Kidney epithelial cell (primary cell): Measurements from ENCODE around the gene ACP3. TPM values are rescaled to one million over a fixed set of nuclear protein-coding genes. Genes with fewer than 3 reads are reported as not detected.
"Not testable (repeated sequence)": the region's sequence is repeated elsewhere in the genome, so short reads cannot be mapped to it uniquely, and the experiment has no call there.

Source experiments
- DNase-seq: peaks from one replicate; pipeline ENCODE4 v3.0.0-alpha.2; 2010; ENCODE audit warnings: low read depth
- H3K27me3 ChIP-seq: 2 replicates; pipeline ENCODE4 v1.6.0; 2011; ENCODE audit warnings: low read length; ENCODE audit not compliant: control insufficient read depth, insufficient read depth
- H3K36me3 ChIP-seq: 2 replicates; pipeline ENCODE4 v1.5.1; 2011; ENCODE audit warnings: low read length; ENCODE audit not compliant: control insufficient read depth, insufficient read depth
- H3K4me3 ChIP-seq: 2 replicates; pipeline ENCODE4 v1.5.1; 2011; ENCODE audit warnings: low read depth, mild to moderate bottlenecking, control low read depth, low read length
- total RNA-seq: library from RNA; depleted of rRNA; stranded (reverse); fragments of >200 nt; gene quantifications from 2 replicates; pipeline ENCODE4 v1.2.3, GENCODE V29; 2015
- TF ChIP-seq, protein P1 (sequence below): IDR thresholded peaks from 2 replicates; pipeline ENCODE4 v1.5.1; 2011; ENCODE audit warnings: mild to moderate bottlenecking, moderate library complexity, low read length, control low read depth, inconsistent platforms; ENCODE audit not compliant: insufficient read depth, poor library complexity, severe bottlenecking

ACP3 gene
- total RNA-seq, 1 donor from 2014 or later, result 0.46 TPM

GRCh38 chr3:132382688-132383194 is 65.5 kb downstream of the ACP3 start:
- Histone ChIP-seq H3K4me3 (no peak overlapping the region), H3K27me3 (no peaks in the 10 kb centered on the region), H3K36me3 (no peaks in the 10 kb centered on the region)
- TF ChIP-seq, protein P1, sequence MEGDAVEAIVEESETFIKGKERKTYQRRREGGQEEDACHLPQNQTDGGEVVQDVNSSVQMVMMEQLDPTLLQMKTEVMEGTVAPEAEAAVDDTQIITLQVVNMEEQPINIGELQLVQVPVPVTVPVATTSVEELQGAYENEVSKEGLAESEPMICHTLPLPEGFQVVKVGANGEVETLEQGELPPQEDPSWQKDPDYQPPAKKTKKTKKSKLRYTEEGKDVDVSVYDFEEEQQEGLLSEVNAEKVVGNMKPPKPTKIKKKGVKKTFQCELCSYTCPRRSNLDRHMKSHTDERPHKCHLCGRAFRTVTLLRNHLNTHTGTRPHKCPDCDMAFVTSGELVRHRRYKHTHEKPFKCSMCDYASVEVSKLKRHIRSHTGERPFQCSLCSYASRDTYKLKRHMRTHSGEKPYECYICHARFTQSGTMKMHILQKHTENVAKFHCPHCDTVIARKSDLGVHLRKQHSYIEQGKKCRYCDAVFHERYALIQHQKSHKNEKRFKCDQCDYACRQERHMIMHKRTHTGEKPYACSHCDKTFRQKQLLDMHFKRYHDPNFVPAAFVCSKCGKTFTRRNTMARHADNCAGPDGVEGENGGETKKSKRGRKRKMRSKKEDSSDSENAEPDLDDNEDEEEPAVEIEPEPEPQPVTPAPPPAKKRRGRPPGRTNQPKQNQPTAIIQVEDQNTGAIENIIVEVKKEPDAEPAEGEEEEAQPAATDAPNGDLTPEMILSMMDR, result no peak
- no peak for DNase-seq

DNA sequence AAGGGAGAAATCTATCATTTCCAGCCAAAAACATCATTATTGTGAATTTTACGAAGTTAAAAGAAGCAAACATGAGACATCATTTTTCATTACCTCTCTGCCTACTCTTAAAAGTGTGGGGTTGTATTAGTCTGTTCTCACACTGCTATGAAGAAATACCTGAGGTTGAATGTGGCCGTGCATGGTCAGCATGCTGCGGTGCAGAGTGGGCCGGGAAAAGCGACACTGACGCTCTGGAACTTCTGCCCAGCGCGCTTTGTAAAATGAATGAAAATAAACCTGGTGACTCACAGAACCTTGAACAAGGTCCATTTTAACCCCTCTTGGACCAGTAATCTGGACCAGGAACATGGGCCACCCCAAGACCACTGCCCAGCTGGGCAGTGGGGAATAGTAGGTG is 69.1 kb downstream of the ACP3 start:
- DNase-seq, result no peak
- TF ChIP-seq, protein P1, result no peak
- Histone ChIP-seq H3K27me3 (no peaks in the 10 kb centered on the region), H3K36me3 (no peaks in the 10 kb centered on the region), H3K4me3 (no peak overlapping the region)

- not testable (repeated sequence) for DNase-seq, H3K27me3 ChIP-seq, H3K4me3 ChIP-seq, H3K36me3 ChIP-seq
Measured at GRCh38 chr3:132392675-132393074, 75.5 kb downstream of the ACP3 start.

DNA sequence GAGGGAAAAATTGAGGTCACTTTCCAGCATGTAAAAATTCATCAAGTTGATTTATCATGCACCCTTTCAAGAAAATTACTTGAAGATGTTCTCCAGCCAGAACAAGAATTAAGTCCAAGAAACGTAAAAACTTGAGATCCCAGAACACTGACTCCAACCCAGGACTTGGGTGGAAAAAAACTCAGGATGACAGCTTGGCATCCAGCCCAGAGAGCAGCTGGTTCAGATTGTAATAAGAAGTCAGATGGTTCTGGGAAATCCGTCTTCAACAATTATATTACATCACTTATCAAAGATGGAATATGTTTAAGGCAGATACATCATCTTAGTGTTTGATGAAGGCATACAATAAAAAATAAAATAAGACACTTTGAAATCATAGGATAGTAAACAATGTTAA is 77.1 kb downstream of the ACP3 start:
- Histone ChIP-seq H3K36me3 (no peaks in the 10 kb centered on the region), H3K27me3 (no peaks in the 10 kb centered on the region), H3K4me3 (no peak overlapping the region)
- no peak for DNase-seq
- TF ChIP-seq, protein P1, result no peak

- TF ChIP-seq, protein P1, result no peak
Measured at GRCh38 chr3:132395126-132395525, 77.9 kb downstream of the ACP3 start.

DNA sequence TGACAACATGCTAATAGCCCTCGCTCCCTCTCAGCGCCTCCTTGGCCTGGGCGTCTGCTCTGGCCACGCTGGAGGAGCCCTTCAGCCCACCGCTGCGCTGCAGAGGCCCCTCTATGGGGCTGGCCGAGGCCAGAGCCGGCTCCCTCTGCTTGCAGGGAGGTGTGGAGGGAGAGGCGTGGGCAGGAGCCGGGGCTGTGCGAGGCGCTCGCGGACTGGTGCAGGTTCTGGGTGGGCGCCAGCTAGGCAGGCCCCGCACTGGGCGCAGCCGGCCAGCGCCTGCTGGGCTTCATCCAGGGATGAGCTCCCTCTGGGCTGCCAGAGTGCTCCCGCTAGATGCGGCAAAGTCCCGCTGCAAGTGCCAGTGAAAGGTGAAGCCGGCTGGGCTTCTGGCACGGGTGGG is 79.0 kb downstream of the ACP3 start:
- TF ChIP-seq, protein P1, result no peak

More at GRCh38 chr3:132395126-132395525, 77.9 kb downstream of the ACP3 start:
- DNase-seq, result no peak
- Histone ChIP-seq H3K36me3 (no peaks in the 10 kb centered on the region), H3K27me3 (no peaks in the 10 kb centered on the region), H3K4me3 (no peak overlapping the region)

DNA sequence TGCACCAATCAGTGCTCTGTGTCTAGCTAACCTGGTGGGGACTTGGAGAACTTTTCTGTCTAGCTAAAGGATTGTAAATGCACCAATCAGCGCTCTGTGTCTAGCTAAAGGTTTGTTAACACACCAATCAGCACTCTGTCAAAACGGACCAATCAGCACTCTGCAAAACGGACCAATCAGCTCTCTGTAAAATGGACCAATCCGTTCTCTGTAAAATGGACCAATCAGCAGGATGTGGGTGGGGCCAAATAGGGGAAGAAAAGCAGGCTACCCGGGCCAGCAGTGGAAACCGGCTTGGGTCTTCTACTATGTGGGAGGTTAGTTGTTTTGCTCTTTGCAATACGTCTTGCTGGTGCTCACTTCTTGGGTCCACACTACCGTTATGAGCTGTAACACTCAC is 79.6 kb downstream of the ACP3 start:
- not testable (repeated sequence) for H3K4me3 ChIP-seq, DNase-seq, H3K27me3 ChIP-seq, H3K36me3 ChIP-seq

More for the DNA sequence above, 79.0 kb downstream of the ACP3 start:
- no peaks in the 10 kb centered on the region for H3K36me3 ChIP-seq
- no peak overlapping the region for H3K4me3 ChIP-seq
- peaks cover under 1% of the 10 kb centered on the region for H3K27me3 ChIP-seq
- DNase-seq, result no peak
